ENCODE measurements around the gene SKIC3. TPM values are rescaled to one million over a fixed set of nuclear protein-coding genes. Genes with fewer than 3 reads are reported as not detected.

The SKIC3 gene
- total RNA-seq, 1 experiment from 2014 or later = 69.0 TPM

DNA sequence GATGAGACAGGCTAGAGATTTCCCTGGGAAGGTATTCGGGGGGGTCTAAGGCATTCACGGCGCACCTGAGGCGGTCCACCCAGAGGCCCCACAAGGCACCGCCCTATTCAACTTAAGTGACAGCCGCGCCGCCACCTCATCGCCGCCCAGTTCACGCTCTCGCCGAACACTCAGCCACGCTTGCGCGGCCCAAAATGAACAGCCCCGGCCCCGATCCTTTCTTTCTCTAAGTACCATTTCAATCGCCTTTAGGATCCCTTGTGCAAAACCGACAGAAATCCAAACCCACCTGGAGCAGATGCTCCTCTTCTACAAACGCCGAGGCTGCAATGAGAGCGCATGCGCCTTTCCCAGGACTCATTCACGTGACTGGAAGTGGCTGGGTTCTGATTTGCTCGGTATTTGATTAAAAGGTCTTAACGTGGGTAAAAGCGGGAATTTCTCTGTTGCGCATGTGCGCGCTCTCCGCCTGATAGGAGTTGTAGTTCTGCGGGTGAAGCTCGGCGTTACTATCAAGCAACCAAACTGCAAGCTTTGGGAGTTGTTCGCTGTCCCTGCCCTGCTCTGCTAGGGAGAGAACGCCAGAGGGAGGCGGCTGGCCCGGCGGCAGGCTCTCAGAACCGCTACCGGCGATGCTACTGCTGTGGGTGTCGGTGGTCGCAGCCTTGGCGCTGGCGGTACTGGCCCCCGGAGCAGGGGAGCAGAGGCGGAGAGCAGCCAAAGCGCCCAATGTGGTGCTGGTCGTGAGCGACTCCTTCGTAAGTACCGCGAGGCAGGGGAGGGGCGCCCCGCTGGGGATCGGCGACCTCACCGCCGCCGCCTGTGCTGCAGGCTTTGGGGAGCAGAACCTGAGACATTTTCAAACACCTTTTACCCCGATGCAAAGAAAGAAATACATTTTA lies at the start of gene SKIC3, which contains the start of gene ARSK (continued):
- TF ChIP-seq ZNF263 (CRISPR knock-in tag; IDR thresholded peaks at IDR 0.05; ENCODE audit: low read depth) = no peak
- TF ChIP-seq CREB1 (CRISPR knock-in tag; IDR thresholded peaks at IDR 0.05) = no peak
- TF ChIP-seq, protein P1, sequence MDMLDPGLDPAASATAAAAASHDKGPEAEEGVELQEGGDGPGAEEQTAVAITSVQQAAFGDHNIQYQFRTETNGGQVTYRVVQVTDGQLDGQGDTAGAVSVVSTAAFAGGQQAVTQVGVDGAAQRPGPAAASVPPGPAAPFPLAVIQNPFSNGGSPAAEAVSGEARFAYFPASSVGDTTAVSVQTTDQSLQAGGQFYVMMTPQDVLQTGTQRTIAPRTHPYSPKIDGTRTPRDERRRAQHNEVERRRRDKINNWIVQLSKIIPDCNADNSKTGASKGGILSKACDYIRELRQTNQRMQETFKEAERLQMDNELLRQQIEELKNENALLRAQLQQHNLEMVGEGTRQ (CRISPR knock-in tag; IDR thresholded peaks at IDR 0.05) = peak; percentile 95
- no peak for TF ChIP-seq ZBTB21 (CRISPR knock-in tag; IDR thresholded peaks at IDR 0.05; ENCODE audit: borderline replicate concordance)
- no peak; the same call in 1 of the 2 replicates for TF ChIP-seq ZNF232 (CRISPR knock-in tag; IDR thresholded peaks at IDR 0.05)
- no peak for TF ChIP-seq AFF4 (CRISPR knock-in tag; IDR thresholded peaks at IDR 0.05; ENCODE audit: borderline replicate concordance)
- TF ChIP-seq HMGA2 (CRISPR knock-in tag; IDR thresholded peaks at IDR 0.05) = no peak
- TF ChIP-seq NR3C1 (CRISPR knock-in tag; conservative IDR thresholded peaks at IDR 0.05; ENCODE audit: low read depth) = no peak
- TF ChIP-seq SP1 (CRISPR knock-in tag; conservative IDR thresholded peaks at IDR 0.05) = peak; percentile 15; the same call in 1 of the 2 replicates
- TF ChIP-seq, protein P2, sequence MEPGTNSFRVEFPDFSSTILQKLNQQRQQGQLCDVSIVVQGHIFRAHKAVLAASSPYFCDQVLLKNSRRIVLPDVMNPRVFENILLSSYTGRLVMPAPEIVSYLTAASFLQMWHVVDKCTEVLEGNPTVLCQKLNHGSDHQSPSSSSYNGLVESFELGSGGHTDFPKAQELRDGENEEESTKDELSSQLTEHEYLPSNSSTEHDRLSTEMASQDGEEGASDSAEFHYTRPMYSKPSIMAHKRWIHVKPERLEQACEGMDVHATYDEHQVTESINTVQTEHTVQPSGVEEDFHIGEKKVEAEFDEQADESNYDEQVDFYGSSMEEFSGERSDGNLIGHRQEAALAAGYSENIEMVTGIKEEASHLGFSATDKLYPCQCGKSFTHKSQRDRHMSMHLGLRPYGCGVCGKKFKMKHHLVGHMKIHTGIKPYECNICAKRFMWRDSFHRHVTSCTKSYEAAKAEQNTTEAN (CRISPR knock-in tag; IDR thresholded peaks at IDR 0.05) = no peak
- TF ChIP-seq ZNF317 (CRISPR knock-in tag; IDR thresholded peaks at IDR 0.05; ENCODE audit: borderline replicate concordance, low read depth) = 0 out of 2 replicates have a peak, but pooled peaks have one; percentile 14
- peak; percentile 66; the same call in 1 of the 2 replicates for TF ChIP-seq TEAD1 (CRISPR knock-in tag; IDR thresholded peaks at IDR 0.05)
- TF ChIP-seq FOXJ3 (CRISPR knock-in tag; IDR thresholded peaks at IDR 0.05; ENCODE audit: borderline replicate concordance) = no peak
- TF ChIP-seq, protein P3, sequence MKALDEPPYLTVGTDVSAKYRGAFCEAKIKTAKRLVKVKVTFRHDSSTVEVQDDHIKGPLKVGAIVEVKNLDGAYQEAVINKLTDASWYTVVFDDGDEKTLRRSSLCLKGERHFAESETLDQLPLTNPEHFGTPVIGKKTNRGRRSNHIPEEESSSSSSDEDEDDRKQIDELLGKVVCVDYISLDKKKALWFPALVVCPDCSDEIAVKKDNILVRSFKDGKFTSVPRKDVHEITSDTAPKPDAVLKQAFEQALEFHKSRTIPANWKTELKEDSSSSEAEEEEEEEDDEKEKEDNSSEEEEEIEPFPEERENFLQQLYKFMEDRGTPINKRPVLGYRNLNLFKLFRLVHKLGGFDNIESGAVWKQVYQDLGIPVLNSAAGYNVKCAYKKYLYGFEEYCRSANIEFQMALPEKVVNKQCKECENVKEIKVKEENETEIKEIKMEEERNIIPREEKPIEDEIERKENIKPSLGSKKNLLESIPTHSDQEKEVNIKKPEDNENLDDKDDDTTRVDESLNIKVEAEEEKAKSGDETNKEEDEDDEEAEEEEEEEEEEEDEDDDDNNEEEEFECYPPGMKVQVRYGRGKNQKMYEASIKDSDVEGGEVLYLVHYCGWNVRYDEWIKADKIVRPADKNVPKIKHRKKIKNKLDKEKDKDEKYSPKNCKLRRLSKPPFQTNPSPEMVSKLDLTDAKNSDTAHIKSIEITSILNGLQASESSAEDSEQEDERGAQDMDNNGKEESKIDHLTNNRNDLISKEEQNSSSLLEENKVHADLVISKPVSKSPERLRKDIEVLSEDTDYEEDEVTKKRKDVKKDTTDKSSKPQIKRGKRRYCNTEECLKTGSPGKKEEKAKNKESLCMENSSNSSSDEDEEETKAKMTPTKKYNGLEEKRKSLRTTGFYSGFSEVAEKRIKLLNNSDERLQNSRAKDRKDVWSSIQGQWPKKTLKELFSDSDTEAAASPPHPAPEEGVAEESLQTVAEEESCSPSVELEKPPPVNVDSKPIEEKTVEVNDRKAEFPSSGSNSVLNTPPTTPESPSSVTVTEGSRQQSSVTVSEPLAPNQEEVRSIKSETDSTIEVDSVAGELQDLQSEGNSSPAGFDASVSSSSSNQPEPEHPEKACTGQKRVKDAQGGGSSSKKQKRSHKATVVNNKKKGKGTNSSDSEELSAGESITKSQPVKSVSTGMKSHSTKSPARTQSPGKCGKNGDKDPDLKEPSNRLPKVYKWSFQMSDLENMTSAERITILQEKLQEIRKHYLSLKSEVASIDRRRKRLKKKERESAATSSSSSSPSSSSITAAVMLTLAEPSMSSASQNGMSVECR (CRISPR knock-in tag; IDR thresholded peaks at IDR 0.05; ENCODE audit: borderline replicate concordance) = peak; percentile 80; the same call in 1 of the 2 replicates
- peak; percentile 91; the same call in 1 of the 2 replicates for TF ChIP-seq KAT7 (CRISPR knock-in tag; IDR thresholded peaks at IDR 0.05; ENCODE audit: borderline replicate concordance)
- no peak for TF ChIP-seq OVOL2 (CRISPR knock-in tag; IDR thresholded peaks at IDR 0.05; ENCODE audit: borderline replicate concordance)
- TF ChIP-seq CREM (CRISPR knock-in tag; IDR thresholded peaks at IDR 0.05) = peak; percentile 56; the same call in 1 of the 2 replicates
- TF ChIP-seq, protein P4, sequence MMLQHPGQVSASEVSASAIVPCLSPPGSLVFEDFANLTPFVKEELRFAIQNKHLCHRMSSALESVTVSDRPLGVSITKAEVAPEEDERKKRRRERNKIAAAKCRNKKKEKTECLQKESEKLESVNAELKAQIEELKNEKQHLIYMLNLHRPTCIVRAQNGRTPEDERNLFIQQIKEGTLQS (CRISPR knock-in tag; conservative IDR thresholded peaks at IDR 0.05) = no peak
- TF ChIP-seq ZNF423 (CRISPR knock-in tag; IDR thresholded peaks at IDR 0.05) = peak; percentile 68
- no peak for TF ChIP-seq ZNF671 (CRISPR knock-in tag; IDR thresholded peaks at IDR 0.05)
- TF ChIP-seq, protein P5, sequence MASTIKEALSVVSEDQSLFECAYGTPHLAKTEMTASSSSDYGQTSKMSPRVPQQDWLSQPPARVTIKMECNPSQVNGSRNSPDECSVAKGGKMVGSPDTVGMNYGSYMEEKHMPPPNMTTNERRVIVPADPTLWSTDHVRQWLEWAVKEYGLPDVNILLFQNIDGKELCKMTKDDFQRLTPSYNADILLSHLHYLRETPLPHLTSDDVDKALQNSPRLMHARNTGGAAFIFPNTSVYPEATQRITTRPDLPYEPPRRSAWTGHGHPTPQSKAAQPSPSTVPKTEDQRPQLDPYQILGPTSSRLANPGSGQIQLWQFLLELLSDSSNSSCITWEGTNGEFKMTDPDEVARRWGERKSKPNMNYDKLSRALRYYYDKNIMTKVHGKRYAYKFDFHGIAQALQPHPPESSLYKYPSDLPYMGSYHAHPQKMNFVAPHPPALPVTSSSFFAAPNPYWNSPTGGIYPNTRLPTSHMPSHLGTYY (CRISPR knock-in tag; IDR thresholded peaks at IDR 0.05) = no peak
- TF ChIP-seq ETV6 (CRISPR knock-in tag; IDR thresholded peaks at IDR 0.05) = peak; percentile 58; the same call in 1 of the 2 replicates
- TF ChIP-seq GABPB1 (CRISPR knock-in tag; IDR thresholded peaks at IDR 0.05) = peak; percentile 55; the same call in 1 of the 2 replicates
- TF ChIP-seq, protein P6, sequence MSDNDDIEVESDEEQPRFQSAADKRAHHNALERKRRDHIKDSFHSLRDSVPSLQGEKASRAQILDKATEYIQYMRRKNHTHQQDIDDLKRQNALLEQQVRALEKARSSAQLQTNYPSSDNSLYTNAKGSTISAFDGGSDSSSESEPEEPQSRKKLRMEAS (CRISPR knock-in tag; IDR thresholded peaks at IDR 0.05) = peak; percentile 81
- TF ChIP-seq FOXP1 (CRISPR knock-in tag; IDR thresholded peaks at IDR 0.05; ENCODE audit: borderline replicate concordance) = no peak
